ENCODE data around the gene ATP10D. TPM values are rescaled to one million over a fixed set of nuclear protein-coding genes. Genes with fewer than 3 reads are reported as not detected.
A peak's percentile ranks its signal among the peaks of the same experiment; 100 is the strongest.
"Not testable (repeated sequence)": the region's sequence is repeated elsewhere in the genome, so short reads cannot be mapped to it uniquely, and the experiment has no call there.

ATP10D gene
- total RNA-seq, 1 donor from 2014 or later = 34.9 TPM

GRCh38 chr4:47536966-47537365, 51.9 kb downstream of the ATP10D start:
- DNase-seq (ENCODE audit: low spot score in 2 of 2, unreplicated experiment in 2 of 2) = no peak
- peaks cover 42% of the 10 kb centered on the region for H3K36me3 Mint-ChIP-seq
- H3K9me3 Mint-ChIP-seq = peaks cover 21% of the 10 kb centered on the region
- H3K27ac Mint-ChIP-seq = no peak overlapping the region
- H3K27me3 Mint-ChIP-seq (ENCODE audit: low read depth) = no peaks in the 10 kb centered on the region
- H3K4me1 Mint-ChIP-seq = no peaks in the 10 kb centered on the region
- H3K4me3 Mint-ChIP-seq = no peak overlapping the region
- TF ChIP-seq CTCF (IDR thresholded peaks at IDR 0.05; ENCODE audit: unreplicated experiment) = no peak

- peaks cover 42% of the 10 kb centered on the region for H3K36me3 Mint-ChIP-seq
- H3K4me1 Mint-ChIP-seq = no peaks in the 10 kb centered on the region
- peak overlapping the region; percentile 17 for H3K27ac Mint-ChIP-seq
- TF ChIP-seq CTCF (IDR thresholded peaks at IDR 0.05; ENCODE audit: unreplicated experiment) = no peak
- no peak for DNase-seq (ENCODE audit: low spot score in 2 of 2, unreplicated experiment in 2 of 2)
- H3K27me3 Mint-ChIP-seq (ENCODE audit: low read depth) = no peaks in the 10 kb centered on the region
- H3K9me3 Mint-ChIP-seq = peaks cover 21% of the 10 kb centered on the region
- no peak overlapping the region for H3K4me3 Mint-ChIP-seq
Observed at GRCh38 chr4:47538111-47538824, 53.2 kb downstream of the ATP10D start.

- no peaks in the 10 kb centered on the region for H3K27me3 Mint-ChIP-seq (ENCODE audit: low read depth)
- no peak overlapping the region for H3K4me3 Mint-ChIP-seq
- H3K9me3 Mint-ChIP-seq = peaks cover 21% of the 10 kb centered on the region
- no peaks in the 10 kb centered on the region for H3K4me1 Mint-ChIP-seq
- H3K27ac Mint-ChIP-seq = no peak overlapping the region
- DNase-seq (ENCODE audit: low spot score in 2 of 2, unreplicated experiment in 2 of 2) = no peak
- TF ChIP-seq CTCF (IDR thresholded peaks at IDR 0.05; ENCODE audit: unreplicated experiment) = no peak
- peaks cover 41% of the 10 kb centered on the region for H3K36me3 Mint-ChIP-seq
Observed at GRCh38 chr4:47538825-47539154, 53.7 kb downstream of the ATP10D start.

GRCh38 chr4:47542640-47543039, 57.6 kb downstream of the ATP10D start:
- H3K27ac Mint-ChIP-seq; H3K4me1 Mint-ChIP-seq; H3K4me3 Mint-ChIP-seq; H3K9me3 Mint-ChIP-seq; DNase-seq (ENCODE audit: low spot score in 2 of 2, unreplicated experiment in 2 of 2); H3K27me3 Mint-ChIP-seq (ENCODE audit: low read depth): not testable (repeated sequence)
- peaks cover 30% of the 10 kb centered on the region for H3K36me3 Mint-ChIP-seq

- no peaks in the 10 kb centered on the region for H3K27me3 Mint-ChIP-seq (ENCODE audit: low read depth)
- H3K4me3 Mint-ChIP-seq = no peak overlapping the region
- DNase-seq (ENCODE audit: low spot score in 2 of 2, unreplicated experiment in 2 of 2) = no peak
- no peaks in the 10 kb centered on the region for H3K4me1 Mint-ChIP-seq
- peaks cover 34% of the 10 kb centered on the region for H3K36me3 Mint-ChIP-seq
- TF ChIP-seq CTCF (IDR thresholded peaks at IDR 0.05; ENCODE audit: unreplicated experiment) = no peak
- peaks cover 4% of the 10 kb centered on the region for H3K9me3 Mint-ChIP-seq
- H3K27ac Mint-ChIP-seq = no peak overlapping the region
Observed at GRCh38 chr4:47543331-47543730, 58.3 kb downstream of the ATP10D start.

GRCh38 chr4:47550357-47550756, 65.3 kb downstream of the ATP10D start:
- H3K36me3 Mint-ChIP-seq = peaks cover 43% of the 10 kb centered on the region
- not testable (repeated sequence) for H3K4me1 Mint-ChIP-seq; H3K4me3 Mint-ChIP-seq; H3K9me3 Mint-ChIP-seq; H3K27me3 Mint-ChIP-seq (ENCODE audit: low read depth); DNase-seq (ENCODE audit: low spot score in 2 of 2, unreplicated experiment in 2 of 2); H3K27ac Mint-ChIP-seq

Data from mesothelial cell of epicardium (in vitro differentiated cells).